Effector memory CD4-positive, alpha-beta T cell (primary cell): ENCODE results near the gene SLC9A7.

ENCODE experiments used
- DNase-seq, 3 donors: peaks; one replicate each; pipeline ENCODE4 v3.0.0-alpha.2; 2020
- H3K27ac ChIP-seq: 2 replicates; pipeline ENCODE4 v1.7.0; 2013; ENCODE audit warnings: mild to moderate bottlenecking, low read length, moderate library complexity; ENCODE audit not compliant: insufficient read depth, poor library complexity, severe bottlenecking
- H3K27me3 ChIP-seq: replicated peaks from 2 replicates; pipeline ENCODE4 v1.7.0; 2013; ENCODE audit warnings: mild to moderate bottlenecking, low read length; ENCODE audit not compliant: insufficient read depth, control insufficient read depth, poor library complexity, severe bottlenecking
- H3K36me3 ChIP-seq: 2 replicates; pipeline ENCODE4 v1.7.0; 2013; ENCODE audit warnings: mild to moderate bottlenecking, low read length, moderate library complexity; ENCODE audit not compliant: control insufficient read depth, insufficient read depth
- H3K4me1 ChIP-seq: 2 replicates; pipeline ENCODE4 v1.7.0; 2013; ENCODE audit warnings: low read length, mild to moderate bottlenecking; ENCODE audit not compliant: control insufficient read depth, insufficient read depth, poor library complexity, severe bottlenecking
- H3K4me3 ChIP-seq: 2 replicates; pipeline ENCODE4 v1.7.0; 2013; ENCODE audit warnings: low read length, low read depth, mild to moderate bottlenecking; ENCODE audit not compliant: insufficient read depth, poor library complexity, severe bottlenecking
- H3K9me3 ChIP-seq: 2 replicates; pipeline ENCODE4 v1.7.0; 2013; ENCODE audit warnings: mild to moderate bottlenecking, low read length, moderate library complexity; ENCODE audit not compliant: control insufficient read depth

Gene SLC9A7

GRCh38 chrX:46662188-46662958, 96.5 kb downstream of the SLC9A7 start:
- H3K27me3 ChIP-seq = no peaks in the 10 kb centered on the region
- no peak overlapping the region for H3K27ac ChIP-seq
- no peaks in the 10 kb centered on the region for H3K9me3 ChIP-seq
- no peak overlapping the region for H3K4me3 ChIP-seq
- H3K36me3 ChIP-seq = no peaks in the 10 kb centered on the region
- H3K4me1 ChIP-seq = no peaks in the 10 kb centered on the region
- DNase-seq = no peak

GRCh38 chrX:46653482-46653881, 105.4 kb downstream of the SLC9A7 start:
- Histone ChIP-seq H3K27ac (no peak overlapping the region), H3K4me1 (no peaks in the 10 kb centered on the region), H3K4me3 (no peak overlapping the region), H3K27me3 (no peaks in the 10 kb centered on the region), H3K9me3 (no peaks in the 10 kb centered on the region), H3K36me3 (no peaks in the 10 kb centered on the region)
- DNase-seq = no peak

- no peak for DNase-seq
- no peak overlapping the region for H3K27ac ChIP-seq
- no peaks in the 10 kb centered on the region for H3K27me3 ChIP-seq
Observed at GRCh38 chrX:46649421-46650260, 109.3 kb downstream of the SLC9A7 start.

GRCh38 chrX:46648660-46649059, 110.3 kb downstream of the SLC9A7 start:
- Histone ChIP-seq H3K27me3 (no peaks in the 10 kb centered on the region), H3K9me3 (no peaks in the 10 kb centered on the region), H3K36me3 (no peaks in the 10 kb centered on the region), H3K4me3 (no peak overlapping the region), H3K4me1 (no peaks in the 10 kb centered on the region), H3K27ac (no peak overlapping the region)
- DNase-seq = no peak

More at GRCh38 chrX:46649421-46650260, 109.3 kb downstream of the SLC9A7 start:
- Histone ChIP-seq H3K4me3 (no peak overlapping the region), H3K9me3 (no peaks in the 10 kb centered on the region), H3K36me3 (no peaks in the 10 kb centered on the region), H3K4me1 (no peaks in the 10 kb centered on the region)

GRCh38 chrX:46647251-46647650, 111.7 kb downstream of the SLC9A7 start:
- Histone ChIP-seq H3K9me3 (no peaks in the 10 kb centered on the region), H3K4me3 (no peak overlapping the region), H3K36me3 (no peaks in the 10 kb centered on the region), H3K27me3 (no peaks in the 10 kb centered on the region), H3K4me1 (no peaks in the 10 kb centered on the region), H3K27ac (no peak overlapping the region)
- DNase-seq = no peak

- Histone ChIP-seq H3K27me3 (no peaks in the 10 kb centered on the region), H3K36me3 (no peaks in the 10 kb centered on the region), H3K27ac (no peak overlapping the region), H3K9me3 (no peaks in the 10 kb centered on the region), H3K4me1 (no peaks in the 10 kb centered on the region), H3K4me3 (no peak overlapping the region)
- no peak for DNase-seq
Observed at GRCh38 chrX:46645614-46646013, 113.3 kb downstream of the SLC9A7 start.

GRCh38 chrX:46643636-46644035, 115.3 kb downstream of the SLC9A7 start:
- Histone ChIP-seq H3K4me3 (no peak overlapping the region), H3K27me3 (no peaks in the 10 kb centered on the region), H3K36me3 (no peaks in the 10 kb centered on the region), H3K27ac (no peak overlapping the region), H3K9me3 (no peaks in the 10 kb centered on the region), H3K4me1 (no peaks in the 10 kb centered on the region)
- DNase-seq = no peak

- no peaks in the 10 kb centered on the region for H3K36me3 ChIP-seq
- no peak for DNase-seq
- H3K27ac ChIP-seq = no peak overlapping the region
- no peaks in the 10 kb centered on the region for H3K4me1 ChIP-seq
- no peaks in the 10 kb centered on the region for H3K9me3 ChIP-seq
- no peak overlapping the region for H3K4me3 ChIP-seq
- H3K27me3 ChIP-seq = no peaks in the 10 kb centered on the region
Observed at GRCh38 chrX:46642145-46642544, 116.8 kb downstream of the SLC9A7 start.

- Histone ChIP-seq H3K4me1 (no peaks in the 10 kb centered on the region), H3K36me3 (no peaks in the 10 kb centered on the region), H3K27ac (no peak overlapping the region), H3K4me3 (no peak overlapping the region), H3K9me3 (no peaks in the 10 kb centered on the region), H3K27me3 (no peaks in the 10 kb centered on the region)
- no peak for DNase-seq
Observed at GRCh38 chrX:46637938-46638337, 121.0 kb downstream of the SLC9A7 start.

GRCh38 chrX:46636223-46636622, 122.7 kb downstream of the SLC9A7 start:
- no peak overlapping the region for H3K27ac ChIP-seq
- H3K27me3 ChIP-seq = no peaks in the 10 kb centered on the region
- H3K4me1 ChIP-seq = no peaks in the 10 kb centered on the region
- H3K9me3 ChIP-seq = no peaks in the 10 kb centered on the region
- DNase-seq = no peak
- H3K4me3 ChIP-seq = no peak overlapping the region
- no peaks in the 10 kb centered on the region for H3K36me3 ChIP-seq
